SJSA1 (cell line): ENCODE results near the gene CELSR1. TPM values are rescaled to one million over a fixed set of nuclear protein-coding genes. Genes with fewer than 3 reads are reported as not detected.

Experiments
- DNase-seq, 2 experiments: peaks; one replicate each; pipeline ENCODE4 v3.0.0-alpha.2; 2015 to 2020; ENCODE audit warnings: low spot score in 2 of 2, low read depth in 1 of 2
- H3K27ac ChIP-seq: fragments of 250-450 bp; sonication (Bioruptor Pico); 2 replicates; pipeline ENCODE4 v1.5.1; 2020; ENCODE audit warnings: mild to moderate bottlenecking, moderate library complexity
- H3K27me3 ChIP-seq: fragments of 250-450 bp; sonication (Bioruptor Pico); replicated peaks from 2 replicates; pipeline ENCODE4 v1.5.1; 2020; ENCODE audit warnings: mild to moderate bottlenecking, moderate library complexity
- H3K36me3 ChIP-seq: fragments of 250-450 bp; sonication (Bioruptor Pico); 2 replicates; pipeline ENCODE4 v1.5.1; 2020; ENCODE audit warnings: mild to moderate bottlenecking
- H3K4me1 ChIP-seq: fragments of 250-450 bp; sonication (Bioruptor Pico); replicated peaks from 2 replicates; pipeline ENCODE4 v1.6.1; 2021; ENCODE audit warnings: mild to moderate bottlenecking
- H3K4me3 ChIP-seq: fragments of 250-450 bp; sonication (Bioruptor Pico); 2 replicates; pipeline ENCODE4 v1.5.1; 2020; ENCODE audit warnings: mild to moderate bottlenecking
- H3K9me3 ChIP-seq: fragments of 250-450 bp; sonication (Bioruptor Pico); replicated peaks from 2 replicates; pipeline ENCODE4 v1.5.1; 2020; ENCODE audit warnings: mild to moderate bottlenecking
- total RNA-seq: library from RNA; depleted of rRNA; stranded (reverse); fragments of >200 nt; shearing (Covaris generic); gene quantifications from 2 replicates; pipeline ENCODE4 v1.2.3, GENCODE V29; 2014

CELSR1 gene
- total RNA-seq, 1 experiment from 2014 or later: 1.1 TPM

DNA sequence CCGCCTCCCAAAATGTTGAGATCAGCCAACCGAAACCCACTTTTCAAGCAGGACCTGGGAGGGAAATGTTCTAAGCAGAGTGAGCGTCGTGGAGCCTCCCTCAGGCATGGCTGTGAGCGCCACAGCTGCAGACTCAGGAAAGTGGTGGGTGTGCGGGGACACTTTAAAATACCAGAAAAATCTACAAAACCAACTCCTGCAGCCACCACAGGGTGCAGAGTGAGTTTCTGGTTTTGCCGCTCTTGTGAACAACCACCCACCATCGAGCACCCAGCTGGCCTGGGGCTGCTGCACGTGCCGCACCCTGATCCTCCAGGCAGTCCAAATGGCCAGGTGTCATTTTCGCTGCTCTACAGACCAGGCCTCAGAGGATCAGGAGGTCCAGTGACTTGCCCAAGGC is 46.9 kb downstream of the CELSR1 start:
- H3K36me3 ChIP-seq: no peaks in the 10 kb centered on the region
- no peak overlapping the region for H3K4me3 ChIP-seq
- no peaks in the 10 kb centered on the region for H3K9me3 ChIP-seq
- H3K27ac ChIP-seq: no peak overlapping the region
- no peaks in the 10 kb centered on the region for H3K4me1 ChIP-seq
- 0 out of 2 replicates have a peak, but pooled peaks cover 5% of the 10 kb centered on the region for H3K27me3 ChIP-seq
- no peak for DNase-seq

DNA sequence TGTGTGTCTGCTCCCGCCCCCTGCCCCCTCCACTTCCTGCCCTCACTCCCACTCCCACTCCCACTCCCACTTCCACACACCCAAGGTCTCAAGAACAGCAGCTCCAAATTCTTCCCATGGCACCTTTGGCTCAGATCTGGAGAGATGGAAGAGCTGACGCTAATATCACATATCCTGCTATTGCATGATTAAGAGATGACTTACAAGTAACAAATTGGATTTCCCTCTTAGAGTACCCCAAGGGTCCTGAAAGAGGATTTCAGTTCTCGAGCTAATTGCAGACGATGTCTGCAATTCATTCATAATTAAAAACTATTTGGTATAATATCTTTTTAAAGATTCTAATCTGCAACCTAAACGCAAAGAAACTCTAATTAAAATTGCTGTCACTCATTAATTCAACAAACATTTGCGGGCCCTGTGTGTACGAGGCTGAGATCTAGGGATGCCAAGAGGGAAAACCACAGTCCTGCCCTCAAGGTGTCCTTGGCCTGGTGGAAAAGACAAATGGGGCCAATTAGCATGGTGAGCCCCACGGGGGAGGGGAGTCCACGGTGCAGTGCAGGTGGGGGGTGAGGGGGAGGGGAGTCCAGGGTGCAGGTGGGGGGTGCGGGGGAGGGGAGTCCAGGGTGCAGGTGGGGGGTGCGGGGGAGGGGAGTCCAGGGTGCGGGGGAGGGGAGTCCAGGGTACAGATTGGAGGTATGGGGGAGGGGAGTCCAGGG is 50.3 kb downstream of the CELSR1 start:
- Histone ChIP-seq H3K36me3 (no peaks in the 10 kb centered on the region), H3K27me3 (no peaks in the 10 kb centered on the region), H3K4me1 (no peaks in the 10 kb centered on the region), H3K4me3 (no peak overlapping the region), H3K27ac (no peak overlapping the region), H3K9me3 (no peaks in the 10 kb centered on the region)
- DNase-seq: no peak

DNA sequence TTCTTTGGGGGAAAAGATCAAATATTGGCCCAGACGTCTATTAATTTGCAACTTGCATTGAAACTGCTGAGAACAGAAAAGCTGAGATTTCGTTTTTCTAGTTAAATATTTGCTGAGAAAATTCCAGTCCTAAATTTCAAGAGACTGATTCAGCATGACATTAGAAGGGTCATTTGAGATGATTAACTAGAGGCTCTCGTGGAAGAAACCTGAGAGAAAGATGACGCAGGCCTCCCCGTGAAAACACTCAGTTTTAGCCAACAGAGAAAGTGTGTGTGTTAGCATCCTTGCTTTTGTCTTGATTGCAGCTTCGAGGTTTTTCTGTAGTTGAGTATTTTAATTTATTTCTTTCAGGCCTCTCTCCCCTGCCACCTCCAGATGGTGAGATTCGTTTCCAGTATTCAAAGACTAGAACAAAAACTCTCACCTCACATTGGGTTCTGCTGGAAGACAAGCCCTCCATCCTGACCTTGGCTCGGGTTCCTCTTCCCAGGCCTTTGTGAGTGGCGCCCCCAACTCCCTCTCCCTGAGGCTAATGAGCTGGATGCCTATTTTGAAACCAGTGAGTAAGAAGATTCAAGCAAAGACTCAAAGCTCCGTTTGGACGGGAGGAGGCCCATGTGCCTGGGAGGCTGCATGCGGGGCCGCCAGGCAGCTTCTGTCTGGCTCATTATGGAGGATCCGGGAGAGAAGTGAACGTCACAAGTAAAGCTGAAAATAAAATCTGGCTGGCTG is 52.4 kb downstream of the CELSR1 start:
- no peaks in the 10 kb centered on the region for H3K9me3 ChIP-seq
- DNase-seq: no peak
- H3K4me1 ChIP-seq: no peaks in the 10 kb centered on the region
- no peaks in the 10 kb centered on the region for H3K36me3 ChIP-seq
- no peaks in the 10 kb centered on the region for H3K27me3 ChIP-seq
- H3K27ac ChIP-seq: no peak overlapping the region
- no peak overlapping the region for H3K4me3 ChIP-seq

DNA sequence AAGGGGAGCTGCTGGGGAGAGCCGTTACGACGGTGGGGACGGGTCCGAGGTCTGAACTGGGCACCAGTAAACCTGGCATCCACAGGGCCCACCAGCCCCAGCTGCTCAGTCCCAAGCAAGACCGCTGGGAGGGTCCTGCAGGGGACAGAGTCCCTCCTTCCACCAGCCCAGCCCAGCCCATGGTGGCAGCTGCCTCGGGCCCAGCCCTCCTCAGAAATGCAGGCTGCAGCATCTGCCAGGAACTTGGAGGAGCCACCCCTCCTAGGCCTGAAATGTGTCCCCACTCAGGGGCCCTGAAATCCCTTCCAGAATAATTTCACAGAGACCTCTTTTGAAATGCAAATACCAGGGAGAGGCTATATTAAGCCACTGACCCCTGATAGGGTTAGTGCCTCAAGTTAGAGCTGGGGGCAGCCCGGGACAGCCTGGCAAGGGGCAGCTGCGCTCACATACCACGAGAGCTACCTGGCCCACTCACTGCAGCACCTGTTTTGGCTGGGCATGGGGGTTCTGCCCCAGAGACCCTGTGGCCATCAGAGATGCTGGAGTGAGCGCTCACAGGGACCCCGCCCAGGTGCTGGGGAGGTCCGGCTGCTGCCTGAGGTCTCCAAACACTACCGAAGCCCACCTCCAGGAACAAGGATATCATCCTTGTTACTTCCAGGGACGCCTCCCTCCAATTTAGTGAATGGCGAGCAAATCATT is 53.1 kb downstream of the CELSR1 start:
- Histone ChIP-seq H3K36me3 (no peaks in the 10 kb centered on the region), H3K9me3 (no peaks in the 10 kb centered on the region), H3K4me3 (no peak overlapping the region), H3K27ac (no peak overlapping the region), H3K4me1 (no peaks in the 10 kb centered on the region), H3K27me3 (no peaks in the 10 kb centered on the region)
- DNase-seq: no peak

DNA sequence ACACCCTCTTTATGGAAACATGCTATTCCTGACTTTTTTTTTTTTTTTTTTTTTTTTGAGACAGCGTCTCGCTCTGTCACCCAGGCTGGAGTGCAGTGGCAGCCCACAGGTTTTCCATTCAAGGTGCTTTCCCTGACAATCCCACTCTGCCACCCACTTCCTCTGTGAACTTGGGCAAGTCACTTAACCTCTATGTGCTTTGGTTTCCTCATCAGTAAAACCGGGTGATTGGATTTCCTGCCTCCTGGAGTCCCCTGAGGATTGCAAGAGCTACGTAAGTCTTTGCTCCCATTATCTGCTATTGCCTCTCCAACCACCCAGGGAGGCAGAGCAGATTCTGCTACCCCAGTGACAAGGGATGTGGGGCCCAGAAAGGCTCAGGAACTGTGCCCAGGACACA is 54.1 kb downstream of the CELSR1 start:
- Histone ChIP-seq H3K27ac (no peak overlapping the region), H3K4me1 (no peaks in the 10 kb centered on the region), H3K36me3 (no peaks in the 10 kb centered on the region), H3K4me3 (no peak overlapping the region), H3K27me3 (no peaks in the 10 kb centered on the region), H3K9me3 (no peaks in the 10 kb centered on the region)
- DNase-seq: no peak

DNA sequence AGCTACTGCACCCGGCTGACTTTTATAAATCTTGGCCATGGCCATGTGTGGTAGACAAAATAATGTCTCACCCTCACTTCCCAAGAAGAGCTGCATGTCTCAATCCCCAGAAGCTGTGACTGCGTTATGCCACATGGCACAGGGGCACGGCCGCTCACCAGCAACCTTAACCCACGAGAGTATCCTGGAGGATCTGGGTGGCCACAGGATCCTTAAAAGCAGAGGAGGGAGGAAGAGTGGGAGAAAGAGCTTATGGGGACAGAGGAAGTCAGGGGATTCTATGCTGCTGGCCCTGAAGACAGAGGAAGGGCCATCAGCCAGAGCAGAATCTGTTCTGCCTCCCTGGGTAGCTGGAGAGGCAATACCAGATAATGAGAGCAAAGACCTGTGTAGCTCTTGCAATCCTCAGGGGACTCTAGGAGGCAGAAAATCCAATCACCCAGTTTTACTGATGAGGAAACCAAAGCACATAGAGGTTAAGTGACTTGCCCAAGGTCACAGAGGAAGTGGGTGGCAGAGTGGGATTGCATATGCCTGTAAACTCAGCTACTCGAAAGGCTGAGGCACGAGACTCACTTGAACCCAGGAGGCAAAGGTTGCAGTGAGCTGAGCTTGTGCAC is 55.3 kb downstream of the CELSR1 start:
- H3K4me1 ChIP-seq: no peaks in the 10 kb centered on the region
- no peak overlapping the region for H3K27ac ChIP-seq
- H3K27me3 ChIP-seq: no peaks in the 10 kb centered on the region
- no peaks in the 10 kb centered on the region for H3K36me3 ChIP-seq
- DNase-seq: no peak
- no peaks in the 10 kb centered on the region for H3K9me3 ChIP-seq
- no peak overlapping the region for H3K4me3 ChIP-seq

DNA sequence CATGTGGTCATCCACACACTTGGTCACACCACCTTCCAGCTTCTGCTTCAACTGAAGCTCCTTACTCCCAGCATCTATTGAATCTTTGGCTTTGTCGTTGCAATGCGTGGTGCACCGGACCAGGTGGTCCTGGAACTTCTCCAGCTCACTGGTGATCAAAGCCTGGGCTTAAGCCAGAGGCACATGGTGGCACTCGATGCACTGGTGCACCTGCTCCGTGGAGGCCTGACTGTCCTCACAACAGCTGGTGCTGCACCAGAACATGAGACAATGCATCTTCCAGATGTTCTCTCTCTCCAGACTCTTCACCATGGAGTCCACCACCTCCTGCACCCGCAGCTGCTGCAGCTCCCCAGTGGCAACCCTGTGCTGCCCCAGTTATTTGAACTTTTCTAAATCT is 56.0 kb downstream of the CELSR1 start:
- H3K4me3 ChIP-seq: no peak overlapping the region
- no peaks in the 10 kb centered on the region; the same call in 1 of the 2 replicates for H3K27me3 ChIP-seq
- no peaks in the 10 kb centered on the region for H3K4me1 ChIP-seq
- no peak for DNase-seq
- H3K9me3 ChIP-seq: no peaks in the 10 kb centered on the region
- H3K36me3 ChIP-seq: no peaks in the 10 kb centered on the region
- H3K27ac ChIP-seq: no peak overlapping the region

DNA sequence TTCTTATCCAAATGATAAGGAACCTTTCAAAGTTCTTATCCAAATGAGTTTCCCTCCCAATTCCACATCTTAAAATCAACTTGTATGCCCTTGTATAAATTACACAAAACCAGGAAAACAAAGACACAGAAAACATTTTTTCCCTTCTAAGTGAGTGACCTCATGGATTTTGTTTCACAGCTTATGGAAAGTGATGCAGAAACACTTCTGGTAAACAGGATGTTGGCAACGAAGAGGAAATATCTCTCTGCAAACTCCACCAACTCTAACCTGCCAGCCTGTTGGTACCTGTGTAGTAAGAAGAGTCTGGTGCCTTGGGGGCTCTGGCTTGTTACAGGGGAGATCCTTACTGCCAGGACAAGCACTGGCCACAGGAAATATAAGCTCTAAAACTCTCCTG is 57.0 kb downstream of the CELSR1 start:
- DNase-seq: no peak
- H3K36me3 ChIP-seq: no peaks in the 10 kb centered on the region
- no peaks in the 10 kb centered on the region; the same call in 1 of the 2 replicates for H3K27me3 ChIP-seq
- H3K27ac ChIP-seq: no peak overlapping the region
- no peaks in the 10 kb centered on the region for H3K4me1 ChIP-seq
- H3K9me3 ChIP-seq: no peaks in the 10 kb centered on the region
- no peak overlapping the region for H3K4me3 ChIP-seq

DNA sequence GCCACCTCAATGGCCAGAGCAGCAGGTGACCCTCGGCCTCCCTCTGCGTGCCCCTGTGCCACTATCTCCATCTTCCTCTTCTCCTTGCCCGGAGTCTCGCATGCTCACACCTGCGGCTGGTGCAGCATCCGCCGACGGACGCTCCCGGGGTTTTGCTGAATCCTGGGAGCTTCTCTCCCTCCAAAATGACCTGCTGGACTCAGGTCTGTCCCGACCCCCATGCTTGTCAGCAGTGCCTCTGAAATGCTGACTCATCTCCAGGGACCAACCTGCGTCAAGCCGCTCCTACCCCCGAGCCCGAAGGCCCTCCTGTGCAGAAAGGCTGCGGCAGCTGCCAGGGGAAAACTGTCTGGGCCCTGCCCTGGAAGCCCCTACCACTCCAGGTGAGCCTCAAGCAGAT is 58.4 kb downstream of the CELSR1 start:
- Histone ChIP-seq H3K36me3 (no peaks in the 10 kb centered on the region), H3K4me3 (no peak overlapping the region), H3K4me1 (no peaks in the 10 kb centered on the region), H3K27me3 (no peaks in the 10 kb centered on the region; the same call in 1 of the 2 replicates), H3K9me3 (no peaks in the 10 kb centered on the region; the same call in 1 of the 2 replicates), H3K27ac (no peak overlapping the region)
- no peak for DNase-seq

DNA sequence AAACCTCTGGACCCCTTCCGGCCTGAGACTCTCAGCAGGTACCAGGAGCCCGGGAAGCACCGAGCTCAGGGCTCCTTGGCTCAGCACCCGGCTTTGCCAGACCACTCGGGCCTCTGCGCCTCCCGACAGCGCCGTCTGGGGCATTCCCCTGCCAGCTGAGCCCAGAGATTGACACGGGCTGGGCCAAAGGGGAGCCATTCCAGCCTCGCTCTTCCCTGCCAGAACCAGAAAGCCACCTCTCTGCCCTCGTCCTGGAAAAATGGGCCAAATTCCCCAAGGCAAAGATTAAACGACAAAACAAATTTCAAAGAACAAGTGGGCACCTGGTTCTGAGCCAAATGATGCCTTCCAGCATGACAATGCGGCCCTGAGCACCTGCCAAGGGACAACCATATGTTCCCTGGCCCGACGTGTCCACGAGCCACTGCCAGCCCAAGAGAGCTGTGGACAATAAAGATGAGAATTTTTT is 59.3 kb downstream of the CELSR1 start:
- Histone ChIP-seq H3K27me3 (no peaks in the 10 kb centered on the region; the same call in 1 of the 2 replicates), H3K9me3 (no peaks in the 10 kb centered on the region; the same call in 1 of the 2 replicates), H3K4me1 (no peaks in the 10 kb centered on the region), H3K4me3 (no peak overlapping the region), H3K36me3 (no peaks in the 10 kb centered on the region), H3K27ac (no peak overlapping the region)
- no peak for DNase-seq

DNA sequence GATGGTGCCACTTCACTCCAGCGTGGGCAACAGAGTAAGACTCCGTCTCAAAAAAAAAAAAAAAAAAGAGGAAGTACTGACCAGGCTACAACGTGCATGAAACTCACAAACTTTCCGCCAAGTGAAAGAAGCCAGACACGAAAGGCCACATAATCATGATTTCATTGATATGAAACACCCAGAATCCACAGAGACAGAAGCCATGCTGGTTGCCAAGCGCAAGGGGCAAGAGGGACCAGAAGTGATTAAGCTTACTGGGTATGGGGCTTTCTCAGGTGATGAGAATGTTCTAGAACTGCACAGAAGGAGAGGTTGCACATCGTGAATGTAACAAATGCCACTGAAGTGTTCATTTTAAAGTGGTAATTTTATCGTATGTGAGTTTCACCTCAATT is 60.9 kb downstream of the CELSR1 start:
- no peaks in the 10 kb centered on the region for H3K4me1 ChIP-seq
- no peaks in the 10 kb centered on the region; the same call in 1 of the 2 replicates for H3K27me3 ChIP-seq
- H3K9me3 ChIP-seq: no peaks in the 10 kb centered on the region; the same call in 1 of the 2 replicates
- H3K4me3 ChIP-seq: no peak overlapping the region
- no peaks in the 10 kb centered on the region for H3K36me3 ChIP-seq
- no peak for DNase-seq
- H3K27ac ChIP-seq: no peak overlapping the region

DNA sequence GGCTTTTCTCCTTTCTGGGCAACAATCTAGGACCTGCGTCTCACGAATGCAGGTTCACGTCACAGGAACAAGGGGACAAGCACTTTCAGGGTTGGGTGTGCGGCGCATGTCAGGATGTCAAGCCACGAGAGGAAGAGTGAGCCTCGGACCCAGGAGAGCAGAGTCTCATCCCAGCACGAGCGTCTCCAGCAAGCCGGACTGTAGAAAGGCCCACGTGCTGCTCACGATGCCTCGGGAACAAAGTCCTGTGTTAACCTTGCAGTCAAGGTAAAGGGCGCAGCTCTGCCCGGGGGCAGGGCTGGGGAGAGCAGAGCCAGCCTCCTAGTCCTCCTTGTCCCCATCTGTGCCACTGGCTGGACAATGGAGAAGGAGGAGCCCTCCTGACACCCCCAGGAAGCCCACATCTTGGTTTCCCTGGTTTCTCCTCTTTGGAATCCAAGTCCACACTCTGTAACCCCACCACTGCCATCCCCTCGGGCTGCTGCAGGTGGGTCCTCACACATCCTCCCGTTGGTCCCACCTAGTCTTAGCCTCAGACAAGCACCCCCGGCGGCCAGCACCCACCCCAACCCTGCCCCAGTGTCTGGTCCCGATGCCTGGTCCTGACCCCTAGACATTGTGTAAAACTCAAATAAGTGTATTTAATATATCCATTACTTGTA is 63.4 kb downstream of the CELSR1 start:
- H3K4me1 ChIP-seq: no peaks in the 10 kb centered on the region
- H3K27me3 ChIP-seq: no peaks in the 10 kb centered on the region; the same call in 1 of the 2 replicates
- no peaks in the 10 kb centered on the region for H3K36me3 ChIP-seq
- no peaks in the 10 kb centered on the region; the same call in 1 of the 2 replicates for H3K9me3 ChIP-seq
- no peak for DNase-seq
- no peak overlapping the region for H3K27ac ChIP-seq
- no peak overlapping the region for H3K4me3 ChIP-seq
